HG03439 (cell line): ENCODE results near the gene SASH3.

Experiments used
- ATAC-seq: cut with Tn5 transposase; IDR thresholded peaks from one replicate; pipeline ENCODE4 v1.9.1; 2021; ENCODE audit warnings: mild to moderate bottlenecking, moderate library complexity; ENCODE audit not compliant: unreplicated experiment

SASH3 gene

DNA sequence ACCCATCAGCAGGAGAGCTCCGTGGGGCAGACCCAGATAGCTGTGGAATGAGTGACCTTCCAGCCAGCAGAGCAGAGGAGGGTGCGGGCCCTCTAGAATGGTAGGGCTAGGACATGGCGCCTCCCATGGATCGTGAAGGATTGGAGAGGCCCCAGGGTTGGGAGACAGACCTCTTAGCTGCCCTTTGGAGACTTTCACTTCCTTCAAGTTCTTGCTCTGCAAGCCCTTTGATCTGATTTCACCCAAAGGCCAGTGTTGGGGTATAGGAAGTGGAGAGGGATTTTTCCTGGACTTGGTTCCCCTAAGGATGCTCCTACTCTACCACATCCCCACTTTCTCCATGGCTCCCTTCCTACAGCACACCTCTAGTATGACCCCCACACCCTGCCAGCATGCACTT, 3.0 kb downstream of the SASH3 start:
- ATAC-seq, result no peak

DNA sequence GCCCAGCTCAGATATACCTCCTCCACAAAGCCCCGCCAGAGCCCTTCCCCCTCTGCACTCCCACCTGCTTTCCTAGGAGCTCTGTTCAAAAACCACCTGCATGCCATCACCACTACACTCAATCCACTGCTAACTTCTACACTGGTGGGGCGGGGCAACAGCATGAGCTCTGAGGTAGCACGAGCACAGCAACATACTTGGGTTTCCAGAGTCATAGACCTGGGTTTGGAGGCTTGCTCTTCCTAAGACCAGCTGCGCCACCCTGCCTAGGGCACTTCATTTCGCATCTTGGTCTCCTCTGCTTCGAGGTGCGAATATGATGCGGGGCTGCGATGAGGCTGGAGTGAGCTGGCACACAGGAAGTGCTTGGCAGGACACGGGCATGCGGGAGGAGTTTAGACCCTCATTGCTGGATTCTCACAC, 3.6 kb downstream of the SASH3 start:
- ATAC-seq, result no peak

DNA sequence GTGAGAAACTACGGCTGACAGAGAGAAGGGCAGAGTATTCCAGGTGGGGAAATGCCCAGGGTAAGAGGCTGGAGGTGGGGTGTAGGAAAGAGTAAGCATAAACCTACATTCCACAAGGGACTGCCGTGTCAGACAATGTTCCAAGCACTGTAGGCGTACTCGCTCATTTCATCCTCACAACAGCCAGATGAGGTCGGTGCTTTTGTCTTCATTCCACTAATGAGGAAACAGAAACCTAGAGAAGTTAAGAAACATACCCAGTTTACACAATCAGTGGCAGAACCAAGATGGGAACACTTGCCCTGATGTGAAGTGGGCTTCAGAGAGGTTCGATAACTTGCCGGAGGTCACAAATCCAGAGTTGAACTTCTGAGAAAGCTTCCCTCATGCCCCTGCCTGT, 4.6 kb downstream of the SASH3 start:
- ATAC-seq, result no peak

DNA sequence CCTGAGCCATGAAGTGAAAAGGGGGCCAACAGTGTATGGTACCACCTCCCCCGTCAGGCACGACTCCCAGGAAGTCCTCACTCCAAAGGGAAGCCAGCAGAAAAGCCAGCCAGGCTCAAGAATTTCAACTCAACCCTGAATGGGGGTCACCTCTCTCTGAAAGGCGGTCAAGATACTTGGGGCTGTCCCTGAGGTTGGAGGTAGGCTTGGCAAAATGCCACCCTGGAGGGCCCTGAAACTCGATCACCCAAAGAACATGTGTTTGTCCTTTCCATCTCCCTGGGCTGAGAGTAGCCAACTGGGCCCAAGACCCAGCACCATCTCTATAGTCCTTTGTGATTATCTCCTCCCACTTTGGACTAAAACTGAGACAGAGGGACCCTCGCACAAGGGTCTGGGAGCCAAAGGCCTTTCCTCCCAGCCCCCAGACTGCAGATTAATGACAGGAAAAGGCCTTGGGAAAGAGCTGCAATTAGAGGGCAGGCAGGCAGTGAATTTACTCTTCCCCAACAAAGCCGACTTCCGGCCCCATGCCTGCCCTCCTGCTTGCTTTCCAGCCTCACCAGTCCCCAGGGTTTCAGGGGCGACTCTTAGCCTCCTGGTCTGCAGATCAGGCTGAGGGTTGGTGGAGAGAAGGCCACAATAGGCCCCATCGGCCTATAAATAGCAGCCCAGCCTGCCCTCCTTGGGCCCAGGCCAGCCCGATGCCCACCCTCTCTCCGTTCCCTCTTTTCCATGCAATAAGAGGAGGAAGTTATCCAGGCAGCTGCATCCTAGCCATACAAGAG, 5.6 kb downstream of the SASH3 start:
- ATAC-seq, result no peak

DNA sequence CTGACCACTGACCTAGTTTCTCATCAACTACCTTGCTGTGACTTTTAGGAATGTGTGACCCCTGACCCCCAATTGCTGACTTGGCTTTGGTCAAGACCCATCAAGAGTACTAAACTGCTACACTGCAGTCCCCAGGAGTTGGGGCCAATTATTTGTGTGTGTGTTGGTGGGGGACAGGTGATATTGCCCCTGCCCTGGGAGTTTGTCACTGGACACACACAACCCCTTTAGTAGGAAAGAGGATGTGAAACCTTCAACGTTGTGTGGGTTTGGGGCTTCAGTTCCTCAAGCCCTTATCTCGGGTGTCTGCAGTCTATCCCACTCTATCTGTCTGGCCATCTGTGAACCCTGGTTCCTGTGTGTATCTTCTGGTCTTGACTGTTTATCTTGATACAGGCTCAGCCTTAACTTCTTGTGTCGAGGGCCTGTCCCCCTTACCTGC, 6.5 kb downstream of the SASH3 start:
- peak; percentile 64 for ATAC-seq

DNA sequence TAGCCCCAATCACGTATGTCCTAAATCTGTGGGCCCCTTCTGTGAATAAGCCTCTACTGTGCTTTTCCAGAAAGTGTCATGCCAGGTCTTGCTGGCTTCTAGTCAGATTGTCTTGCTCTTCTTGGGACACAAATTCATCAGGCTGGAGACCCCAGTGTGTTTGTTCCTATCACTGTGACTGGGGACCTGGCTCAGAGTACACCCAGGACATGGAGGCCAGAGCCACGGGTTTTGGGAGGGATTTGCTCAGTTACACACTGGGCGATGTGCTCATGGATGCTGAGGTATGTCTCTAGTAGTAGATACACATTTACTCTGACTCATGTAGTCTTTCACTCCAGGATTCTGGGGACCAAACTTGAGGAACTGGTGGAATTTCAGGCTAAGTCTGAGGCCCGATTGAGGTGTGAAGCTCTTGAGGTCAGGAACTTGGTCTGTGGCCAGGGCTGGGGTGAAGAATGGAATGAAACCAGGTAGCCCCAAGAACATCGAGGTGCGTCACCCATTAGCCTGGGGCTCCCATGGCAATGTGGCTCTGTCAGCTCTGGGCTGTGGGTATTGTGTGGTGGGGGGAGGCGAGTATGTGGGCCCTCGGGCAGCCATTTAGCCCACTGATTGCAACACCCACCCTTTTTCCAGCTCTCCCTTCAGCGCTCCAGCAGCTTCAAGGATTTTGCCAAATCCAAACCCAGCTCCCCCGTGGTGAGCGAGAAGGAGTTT, 7.7 kb downstream of the SASH3 start:
- ATAC-seq, result no peak

DNA sequence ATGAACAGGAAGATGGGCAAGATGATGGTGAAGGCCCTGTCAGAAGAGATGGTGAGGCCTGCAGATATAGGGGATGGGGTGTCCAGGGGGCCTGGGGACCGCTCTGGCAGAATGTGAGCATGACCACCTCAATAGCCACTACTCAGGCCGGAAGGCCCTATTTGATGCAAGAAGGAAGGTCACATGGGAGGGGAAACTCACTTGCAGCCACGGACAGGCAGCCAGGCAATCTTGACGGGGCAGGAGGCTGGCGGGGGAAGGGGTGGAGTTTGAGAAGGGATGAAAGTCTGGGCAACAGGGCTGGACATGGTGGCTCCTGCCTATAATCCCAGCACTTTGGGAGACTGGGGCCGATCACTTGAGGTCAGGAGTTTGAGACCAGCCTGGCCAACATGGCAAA, 8.8 kb downstream of the SASH3 start:
- no peak for ATAC-seq

DNA sequence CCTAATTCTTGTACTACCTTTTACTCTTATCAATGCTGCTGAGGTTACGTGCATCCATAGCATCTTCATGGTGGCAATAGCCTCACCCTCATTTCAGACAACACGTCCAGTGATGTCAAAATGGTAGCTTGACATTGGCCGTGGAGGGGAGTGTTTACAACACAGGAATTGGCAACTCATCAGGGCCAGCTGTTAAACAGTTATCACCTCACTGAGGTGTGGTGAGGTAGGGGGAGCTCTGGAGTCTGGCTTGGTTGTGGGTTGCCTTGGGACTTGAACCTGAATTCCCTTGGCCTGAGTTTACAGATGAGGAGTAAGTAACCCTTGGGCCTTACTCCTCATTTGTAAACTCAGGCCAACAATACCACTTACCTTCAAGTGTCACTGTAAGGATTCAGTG, 10.4 kb downstream of the SASH3 start:
- ATAC-seq, result no peak

DNA sequence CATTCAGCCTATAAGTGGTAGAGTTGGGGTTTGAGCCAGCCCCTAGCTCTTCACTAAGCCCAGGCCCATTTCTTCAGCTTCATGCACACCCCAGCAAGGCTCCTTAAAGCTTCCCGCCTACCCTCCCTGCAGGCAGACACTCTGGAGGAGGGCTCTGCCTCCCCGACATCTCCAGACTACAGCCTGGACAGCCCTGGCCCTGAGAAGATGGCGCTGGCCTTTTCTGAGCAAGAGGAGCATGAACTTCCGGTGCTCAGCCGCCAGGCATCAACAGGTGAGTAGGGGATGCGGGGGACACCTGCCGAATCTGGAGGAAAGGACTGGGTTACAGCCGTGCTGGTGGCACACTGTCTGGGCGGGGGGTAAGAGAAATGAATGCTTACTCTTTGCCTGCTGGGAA, 11.1 kb downstream of the SASH3 start:
- ATAC-seq, result no peak

DNA sequence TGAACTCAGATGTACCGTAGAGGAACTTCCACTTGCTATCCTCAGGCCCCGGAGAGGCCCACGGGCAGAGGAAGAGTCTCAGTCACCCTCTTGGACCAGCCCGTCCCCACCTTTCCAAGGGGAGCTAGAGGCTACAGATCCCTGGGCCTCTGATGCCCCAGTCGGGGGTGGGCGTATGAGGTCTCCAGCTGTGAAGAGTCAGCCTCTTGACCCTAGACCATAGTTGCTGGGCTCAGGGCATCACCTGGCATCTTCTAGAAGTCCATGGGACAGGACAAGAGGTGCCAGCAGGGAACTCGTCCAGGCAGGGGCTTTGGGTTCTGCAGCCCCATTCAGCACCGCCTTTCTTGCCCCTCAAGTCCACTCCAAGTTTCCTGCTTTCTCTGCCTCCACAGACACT, 11.6 kb downstream of the SASH3 start:
- no peak for ATAC-seq

DNA sequence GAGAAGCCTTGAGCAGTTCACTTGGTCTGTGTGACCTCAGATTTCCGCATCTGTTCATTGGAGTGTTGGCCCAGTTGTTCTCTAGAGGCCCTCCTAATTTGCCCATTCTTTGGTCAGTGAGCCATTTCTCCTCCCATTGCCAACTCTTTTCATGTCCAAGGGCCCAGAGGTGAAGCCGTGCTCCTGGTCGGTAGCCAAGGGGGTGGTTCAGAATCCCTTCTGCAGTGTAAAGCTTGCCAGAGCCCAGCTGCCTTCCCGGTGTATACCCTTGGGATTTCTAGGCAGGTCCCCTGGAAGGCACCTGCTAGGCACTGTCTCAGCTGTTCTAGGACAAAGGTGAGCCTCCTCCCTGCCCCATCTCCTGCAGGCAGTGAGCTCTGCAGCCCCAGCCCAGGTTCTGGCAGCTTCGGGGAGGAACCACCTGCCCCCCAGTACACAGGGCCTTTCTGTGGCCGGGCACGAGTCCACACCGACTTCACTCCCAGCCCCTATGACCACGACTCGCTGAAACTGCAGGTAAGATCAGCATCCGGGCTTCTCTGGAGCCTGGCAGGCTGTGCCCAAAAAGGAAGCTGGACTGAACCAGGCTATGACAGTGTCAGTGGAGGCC, 12.3 kb downstream of the SASH3 start:
- ATAC-seq, result no peak

DNA sequence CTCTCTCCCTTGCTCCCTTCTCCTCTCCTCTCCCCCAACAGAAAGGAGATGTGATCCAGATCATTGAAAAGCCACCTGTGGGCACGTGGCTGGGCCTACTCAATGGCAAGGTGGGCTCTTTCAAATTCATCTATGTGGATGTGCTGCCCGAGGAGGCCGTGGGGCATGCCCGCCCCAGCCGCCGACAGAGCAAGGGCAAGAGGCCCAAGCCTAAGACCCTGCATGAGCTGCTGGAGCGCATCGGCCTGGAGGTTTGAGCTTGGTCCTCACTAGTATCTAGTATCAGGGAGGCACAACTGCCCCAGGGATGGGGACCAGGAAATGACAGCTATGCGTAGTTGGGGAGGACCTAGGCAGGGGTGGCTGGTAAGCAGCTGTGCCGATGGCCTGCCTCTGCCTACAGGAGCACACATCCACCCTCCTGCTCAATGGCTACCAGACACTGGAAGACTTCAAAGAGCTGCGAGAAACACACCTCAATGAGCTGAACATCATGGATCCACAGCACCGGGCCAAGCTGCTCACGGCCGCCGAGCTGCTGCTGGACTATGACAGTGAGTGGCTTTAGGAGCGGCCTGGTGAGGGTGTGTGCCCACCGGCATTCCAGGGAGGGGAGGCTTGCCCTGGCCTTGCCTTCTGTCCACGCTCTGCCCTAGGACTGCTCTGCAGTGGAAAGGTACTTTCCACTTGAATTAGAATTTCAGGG, 13.0 kb downstream of the SASH3 start:
- no peak for ATAC-seq

DNA sequence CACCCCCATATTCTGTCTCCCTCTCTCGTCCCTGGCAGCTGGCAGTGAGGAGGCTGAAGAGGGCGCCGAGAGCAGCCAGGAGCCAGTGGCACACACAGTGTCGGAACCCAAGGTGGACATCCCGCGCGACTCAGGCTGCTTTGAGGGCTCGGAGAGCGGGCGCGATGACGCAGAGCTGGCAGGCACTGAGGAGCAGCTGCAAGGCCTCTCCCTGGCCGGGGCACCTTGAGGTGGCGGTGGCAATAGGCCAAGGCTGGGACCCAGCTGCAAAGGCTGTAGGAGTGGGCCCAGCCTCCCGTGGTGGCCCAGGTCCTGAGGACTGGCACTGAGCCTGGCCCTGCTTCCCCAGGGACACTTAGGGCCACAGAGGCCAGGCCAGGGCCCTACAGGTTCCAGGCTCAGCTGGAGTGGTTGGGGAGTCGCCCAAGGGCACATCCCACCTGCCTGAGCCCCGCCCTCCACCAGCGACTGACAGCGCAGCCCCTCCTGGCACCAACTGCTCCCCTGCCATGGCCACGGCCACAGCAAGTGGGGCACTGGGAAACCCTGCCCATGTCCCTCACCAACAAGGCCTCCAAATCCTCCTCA, 13.9 kb downstream of the SASH3 start:
- no peak for ATAC-seq

DNA sequence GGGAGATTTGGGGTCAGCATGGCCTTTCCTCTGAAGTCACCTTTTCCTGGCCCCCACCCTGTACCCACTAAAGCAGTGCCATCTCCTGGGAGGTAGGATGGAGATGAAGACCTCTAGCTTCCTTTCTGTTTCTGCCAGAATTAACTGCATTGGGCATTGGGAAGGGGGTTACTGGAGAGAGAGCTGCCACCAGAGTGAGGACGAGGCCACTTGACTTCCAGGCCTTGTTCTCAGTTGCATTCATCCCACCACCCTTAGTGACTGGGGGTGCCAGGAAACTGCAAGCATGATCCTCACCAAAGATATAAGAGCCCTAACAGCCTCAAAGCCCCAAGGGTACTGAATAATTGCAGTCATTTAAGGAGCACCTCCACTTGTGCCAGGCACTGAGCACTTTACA, 15.8 kb downstream of the SASH3 start:
- ATAC-seq, result no peak

DNA sequence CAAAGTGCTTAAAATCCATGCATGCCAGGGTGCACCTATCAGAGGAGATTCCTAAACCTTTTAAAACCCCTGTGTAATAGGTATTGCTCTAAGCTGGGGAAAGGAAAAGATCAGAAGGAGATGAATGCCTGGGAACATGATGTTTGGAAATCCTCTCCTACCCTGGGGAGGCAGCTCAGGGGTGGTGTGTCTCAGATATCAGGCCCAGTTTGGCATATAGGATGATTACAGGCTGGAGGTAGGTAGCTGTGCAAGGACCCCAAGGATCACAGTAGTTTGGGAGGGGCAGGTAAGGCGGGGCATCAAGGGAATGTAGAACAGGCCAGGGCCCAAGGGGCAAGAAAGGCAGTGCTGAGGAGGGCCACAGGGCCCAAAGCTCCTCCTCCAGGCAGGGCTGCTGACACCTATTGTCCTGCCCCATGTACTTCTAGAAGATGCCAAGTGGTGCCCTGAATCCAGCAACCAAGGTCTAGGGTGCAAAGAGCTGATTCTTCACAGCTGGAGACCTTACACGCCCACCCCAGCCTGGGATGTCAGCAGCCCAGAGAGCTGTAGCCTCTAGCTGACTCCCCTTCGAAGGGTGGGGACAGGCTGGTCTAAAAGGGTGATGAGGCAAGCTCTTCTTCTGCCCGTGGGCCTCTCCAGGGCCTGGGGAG, 17.6 kb downstream of the SASH3 start:
- ATAC-seq, result no peak

DNA sequence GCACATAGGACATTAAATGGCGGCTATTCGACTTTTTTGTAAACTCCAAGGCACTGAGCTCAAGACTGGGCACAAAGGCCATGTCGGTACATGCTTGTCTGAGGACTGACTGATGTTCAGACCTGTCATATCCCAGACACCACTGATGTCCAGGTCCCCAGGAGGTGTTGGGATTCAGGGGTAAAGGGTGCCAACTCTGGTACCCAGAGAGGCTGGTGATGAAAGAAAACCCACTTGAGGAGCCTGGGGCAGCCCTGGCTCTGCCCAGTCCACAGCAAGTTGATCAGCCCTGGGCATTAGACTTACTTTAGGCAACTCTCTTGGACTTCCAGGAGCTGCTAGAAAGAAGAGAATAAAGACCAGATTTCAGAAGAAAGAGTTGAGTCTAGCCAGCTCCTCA, 18.7 kb downstream of the SASH3 start:
- no peak for ATAC-seq

DNA sequence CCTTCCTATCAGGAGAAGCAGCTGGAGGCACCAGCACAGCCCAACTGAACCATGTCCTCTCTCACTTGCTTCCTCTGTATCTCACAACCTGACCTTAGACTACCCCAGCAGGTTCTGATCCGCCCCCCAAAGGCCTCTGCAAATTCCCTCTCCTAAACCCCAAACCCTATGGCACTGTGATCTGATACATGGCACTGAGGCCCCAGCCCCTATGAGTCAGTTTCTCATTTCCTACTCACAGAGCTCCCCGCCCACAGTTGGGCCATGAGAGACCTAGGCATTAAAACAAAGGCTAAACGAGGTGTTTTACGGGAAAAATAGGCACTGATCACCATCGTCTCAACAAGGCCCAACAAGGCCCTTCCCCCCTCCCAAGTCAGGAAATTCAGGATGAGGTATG, 19.1 kb downstream of the SASH3 start:
- no peak for ATAC-seq

DNA sequence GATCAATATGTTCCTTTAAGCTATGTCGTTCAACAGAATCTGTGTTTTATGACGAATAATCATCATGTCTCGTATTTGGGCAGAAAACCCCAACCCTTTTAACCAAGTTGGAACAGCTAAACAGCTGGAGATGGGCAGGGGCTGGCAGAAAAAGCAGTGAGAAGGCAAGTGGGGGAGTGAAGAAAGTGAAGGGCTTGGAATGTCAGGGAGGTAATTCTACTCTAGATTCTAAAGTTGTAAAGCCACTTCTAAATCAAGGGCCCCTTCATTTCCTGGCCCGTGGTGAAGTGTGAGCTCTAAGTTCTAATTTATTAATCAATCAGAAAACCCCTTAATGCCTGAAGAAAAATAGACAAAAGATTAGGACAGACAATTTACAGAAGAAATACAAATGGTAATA, 20.4 kb downstream of the SASH3 start:
- no peak for ATAC-seq

DNA sequence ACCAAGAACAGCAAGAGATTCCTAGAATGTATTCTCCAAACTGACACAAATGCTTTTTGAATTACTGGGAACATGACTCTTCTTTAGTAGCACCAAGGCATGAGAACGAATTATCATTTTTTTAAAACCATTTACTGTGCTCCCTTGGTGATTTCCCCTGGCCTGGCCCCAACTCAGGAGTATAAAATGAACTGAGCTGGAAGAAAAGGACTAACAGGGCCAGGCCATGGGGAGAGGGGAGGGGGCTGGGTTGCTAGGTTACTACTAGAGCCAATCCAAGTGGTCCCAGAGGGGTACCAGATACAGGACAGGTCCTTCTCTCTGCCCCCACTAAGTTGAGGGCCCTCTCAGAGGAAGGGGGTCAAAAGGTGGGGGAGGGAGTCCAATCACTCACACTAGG, 23.1 kb downstream of the SASH3 start:
- no peak for ATAC-seq

DNA sequence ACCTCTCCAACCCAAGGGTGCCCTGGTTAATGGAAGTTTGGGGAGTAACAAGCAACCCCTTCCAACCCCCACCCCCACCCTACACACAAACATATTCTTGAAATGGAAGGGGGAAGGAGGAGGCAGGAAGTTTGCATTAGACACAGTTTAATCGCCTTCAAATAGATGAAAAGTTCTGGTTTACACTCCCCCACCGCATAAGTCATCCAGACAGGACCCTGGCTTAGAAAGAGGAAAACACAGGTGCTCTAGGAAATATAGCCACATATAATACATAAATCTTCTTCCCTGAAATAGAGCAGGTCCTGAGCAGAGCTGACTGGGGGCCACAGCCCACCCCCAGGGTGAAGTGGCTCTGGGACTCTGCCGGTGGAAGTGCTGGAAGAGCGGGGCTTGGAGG, 25.1 kb downstream of the SASH3 start:
- ATAC-seq, result no peak
